Muscle of arm (tissue), 12 donors: ENCODE results near the gene SLC7A1. TPM values are rescaled to one million over a fixed set of nuclear protein-coding genes. Genes with fewer than 3 reads are reported as not detected.
A peak's percentile ranks its signal among the peaks of the same experiment; 100 is the strongest.

Experiments
- DNase-seq: peaks from one replicate; pipeline ENCODE4 v3.0.0-alpha.2; 2013
- polyA plus RNA-seq, 12 donors: library from polyadenylated mRNA; unstranded; fragments of 120-200 nt; gene quantifications; one replicate each; pipeline ENCODE4 v1.2.1, GENCODE V29; 2013; ENCODE audit not compliant: insufficient read length in 12 of 12

Gene SLC7A1
- polyA plus RNA-seq, 12 donors = 7.2 to 17.3 (median 9.2) TPM; not detected in 1

GRCh38 chr13:29589234-29589633 lies 6.3 kb downstream of the SLC7A1 start:
- no peak for DNase-seq

GRCh38 chr13:29587645-29588044 lies 7.8 kb downstream of the SLC7A1 start:
- no peak for DNase-seq

- DNase-seq = no peak
Observed at GRCh38 chr13:29583073-29583785, 12.3 kb downstream of the SLC7A1 start.

- no peak for DNase-seq
Observed at GRCh38 chr13:29582171-29582570, 13.3 kb downstream of the SLC7A1 start.

- DNase-seq = no peak
Observed at GRCh38 chr13:29581666-29582065, 13.8 kb downstream of the SLC7A1 start.

- no peak for DNase-seq
Observed at GRCh38 chr13:29579094-29579493, 16.4 kb downstream of the SLC7A1 start.

- DNase-seq = no peak
Observed at GRCh38 chr13:29578300-29579085, 17.0 kb downstream of the SLC7A1 start.

GRCh38 chr13:29577136-29578051 lies 18.1 kb downstream of the SLC7A1 start:
- DNase-seq = no peak

- no peak for DNase-seq
Observed at GRCh38 chr13:29576581-29576980, 18.9 kb downstream of the SLC7A1 start.

- DNase-seq = no peak
Observed at GRCh38 chr13:29575098-29575497, 20.4 kb downstream of the SLC7A1 start.

- DNase-seq = peak; percentile 37
Observed at GRCh38 chr13:29573190-29573589, 22.3 kb downstream of the SLC7A1 start.

- DNase-seq = no peak
Observed at GRCh38 chr13:29572575-29572974, 22.9 kb downstream of the SLC7A1 start.

GRCh38 chr13:29571876-29572570 lies 23.5 kb downstream of the SLC7A1 start:
- no peak for DNase-seq

- no peak for DNase-seq
Observed at GRCh38 chr13:29570051-29570654, 25.3 kb downstream of the SLC7A1 start.

GRCh38 chr13:29569253-29570050 lies 26.0 kb downstream of the SLC7A1 start:
- DNase-seq = no peak

- DNase-seq = no peak
Observed at GRCh38 chr13:29568731-29569130, 26.8 kb downstream of the SLC7A1 start.

- no peak for DNase-seq
Observed at GRCh38 chr13:29567411-29567810, 28.1 kb downstream of the SLC7A1 start.

GRCh38 chr13:29566206-29566605 lies 29.3 kb downstream of the SLC7A1 start:
- no peak for DNase-seq

- no peak for DNase-seq
Observed at GRCh38 chr13:29564818-29565217, 30.7 kb downstream of the SLC7A1 start.

- no peak for DNase-seq
Observed at GRCh38 chr13:29564373-29564772, 31.1 kb downstream of the SLC7A1 start.
